WTC11 (cell line): ENCODE data around the gene PLEKHM3. TPM values are rescaled to one million over a fixed set of nuclear protein-coding genes. Genes with fewer than 3 reads are reported as not detected.
A peak's percentile ranks its signal among the peaks of the same experiment; 100 is the strongest.

ENCODE experiments used
- ATAC-seq: fragments of 200-7000 bp; cut with Tn5 transposase; 2 replicates; pipeline ENCODE4 v1.10.0; 2021; ENCODE audit warnings: mild to moderate bottlenecking, moderate library complexity
- CTCF ChIA-PET: fragments of 300-600 bp; sonication (Branson Sonifier 250); formaldehyde crosslinking; loops from one replicate; lab custom pipeline; 2021; ENCODE audit warnings: antibody characterized with exemption; lab: Charles Lee
- POLR2A ChIA-PET: fragments of 350-600 bp; sonication (Branson Sonifier 250); formaldehyde crosslinking; loops from one replicate; lab custom pipeline; 2021; ENCODE audit warnings: antibody characterized with exemption; lab: Charles Lee
- DNase-seq: peaks from one replicate; pipeline ENCODE4 v3.0.0; 2021; ENCODE audit warnings: low spot score
- H3K27ac Mint-ChIP-seq: 2 replicates; pipeline ENCODE4 v1.8.0; 2021; ENCODE audit warnings: mixed read lengths
- H3K27me3 Mint-ChIP-seq: 2 replicates; pipeline ENCODE4 v1.8.0; 2021; ENCODE audit warnings: low read depth, mild to moderate bottlenecking, moderate library complexity, mixed read lengths
- H3K36me3 Mint-ChIP-seq: 2 replicates; pipeline ENCODE4 v1.8.0; 2021; ENCODE audit warnings: mixed read lengths
- H3K4me1 Mint-ChIP-seq: 2 replicates; pipeline ENCODE4 v1.8.0; 2022; ENCODE audit warnings: mixed read lengths
- H3K4me3 Mint-ChIP-seq: 2 replicates; pipeline ENCODE4 v1.8.0; 2021; ENCODE audit warnings: mild to moderate bottlenecking, moderate library complexity, mixed read lengths
- H3K9me3 Mint-ChIP-seq: 2 replicates; pipeline ENCODE4 v1.8.0; 2021; ENCODE audit warnings: mixed read lengths
- CREM ChIP-seq: sonication (generic); formaldehyde crosslinking; IDR thresholded peaks from 2 replicates; pipeline ENCODE4 v1.8.1; 2022; ENCODE audit warnings: mild to moderate bottlenecking, missing genetic modification reagents, moderate library complexity
- GABPB1 ChIP-seq: sonication (generic); formaldehyde crosslinking; IDR thresholded peaks from 2 replicates; pipeline ENCODE4 v1.8.1; 2023; ENCODE audit warnings: mild to moderate bottlenecking, missing genetic modification reagents
- GTF2I ChIP-seq: fragments of 250-450 bp; sonication (Bioruptor Pico); conservative IDR thresholded peaks from 2 replicates; pipeline ENCODE4 v1.4.0; 2021; ENCODE audit warnings: mild to moderate bottlenecking
- NR2C2 ChIP-seq: sonication (generic); formaldehyde crosslinking; IDR thresholded peaks from 2 replicates; pipeline ENCODE4 v1.8.0; 2022; ENCODE audit warnings: mild to moderate bottlenecking, missing genetic modification reagents
- SMAD4 ChIP-seq: sonication (generic); formaldehyde crosslinking; IDR thresholded peaks from 2 replicates; pipeline ENCODE4 v1.8.0; 2022; ENCODE audit warnings: mild to moderate bottlenecking, missing genetic modification reagents
- SP1 ChIP-seq: sonication (generic); formaldehyde crosslinking; conservative IDR thresholded peaks from 2 replicates; pipeline ENCODE4 v1.8.1; 2022; ENCODE audit warnings: missing genetic modification reagents
- TEAD4 ChIP-seq: sonication (generic); formaldehyde crosslinking; IDR thresholded peaks from 2 replicates; pipeline ENCODE4 v1.8.0; 2022; ENCODE audit warnings: mild to moderate bottlenecking, missing genetic modification reagents
- ZMAT4 ChIP-seq: fragments of 250-450 bp; sonication (Bioruptor Pico); IDR thresholded peaks from 2 replicates; pipeline ENCODE4 v1.9.0; 2021; ENCODE audit warnings: mild to moderate bottlenecking
- ZNF121 ChIP-seq: sonication (generic); formaldehyde crosslinking; IDR thresholded peaks from 2 replicates; pipeline ENCODE4 v1.8.0; 2023; ENCODE audit warnings: missing genetic modification reagents
- ZNF219 ChIP-seq: sonication (generic); formaldehyde crosslinking; IDR thresholded peaks from 2 replicates; pipeline ENCODE4 v1.8.0; 2023; ENCODE audit warnings: missing genetic modification reagents, mild to moderate bottlenecking, borderline replicate concordance
- total RNA-seq: library from RNA; stranded (reverse); gene quantifications from 3 replicates; pipeline ENCODE4 v1.2.3, GENCODE V29; 2021
- TF ChIP-seq, protein P1 (sequence below): sonication (generic); formaldehyde crosslinking; conservative IDR thresholded peaks from 2 replicates; pipeline ENCODE4 v1.8.1; 2022; ENCODE audit warnings: mild to moderate bottlenecking, missing genetic modification reagents
- TF ChIP-seq, protein P2 (sequence below): fragments of 250-450 bp; sonication (Bioruptor Pico); IDR thresholded peaks from 2 replicates; pipeline ENCODE4 v1.8.0; 2021; ENCODE audit warnings: mild to moderate bottlenecking
- TF ChIP-seq, protein P3 (sequence below): sonication (generic); formaldehyde crosslinking; conservative IDR thresholded peaks from 2 replicates; pipeline ENCODE4 v1.8.1; 2023; ENCODE audit warnings: mild to moderate bottlenecking, low read depth, missing genetic modification reagents, moderate library complexity
- TF ChIP-seq, protein P4 (sequence below): sonication (generic); formaldehyde crosslinking; IDR thresholded peaks from 2 replicates; pipeline ENCODE4 v1.8.0; 2022; ENCODE audit warnings: mild to moderate bottlenecking, missing genetic modification reagents

The PLEKHM3 gene
- total RNA-seq, 1 experiment from 2014 or later: 5.8 TPM

GRCh38 chr2:208046686-208047085 is 21.4 kb upstream of the PLEKHM3 start:
- no peak for TF ChIP-seq SP1 (CRISPR knock-in tag)
- no peak for TF ChIP-seq CREM (CRISPR knock-in tag)
- no peak for TF ChIP-seq ZNF121 (CRISPR knock-in tag)
- TF ChIP-seq, protein P1, sequence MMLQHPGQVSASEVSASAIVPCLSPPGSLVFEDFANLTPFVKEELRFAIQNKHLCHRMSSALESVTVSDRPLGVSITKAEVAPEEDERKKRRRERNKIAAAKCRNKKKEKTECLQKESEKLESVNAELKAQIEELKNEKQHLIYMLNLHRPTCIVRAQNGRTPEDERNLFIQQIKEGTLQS (CRISPR knock-in tag): no peak
- no peak for TF ChIP-seq SMAD4 (CRISPR knock-in tag)
- TF ChIP-seq, protein P2, sequence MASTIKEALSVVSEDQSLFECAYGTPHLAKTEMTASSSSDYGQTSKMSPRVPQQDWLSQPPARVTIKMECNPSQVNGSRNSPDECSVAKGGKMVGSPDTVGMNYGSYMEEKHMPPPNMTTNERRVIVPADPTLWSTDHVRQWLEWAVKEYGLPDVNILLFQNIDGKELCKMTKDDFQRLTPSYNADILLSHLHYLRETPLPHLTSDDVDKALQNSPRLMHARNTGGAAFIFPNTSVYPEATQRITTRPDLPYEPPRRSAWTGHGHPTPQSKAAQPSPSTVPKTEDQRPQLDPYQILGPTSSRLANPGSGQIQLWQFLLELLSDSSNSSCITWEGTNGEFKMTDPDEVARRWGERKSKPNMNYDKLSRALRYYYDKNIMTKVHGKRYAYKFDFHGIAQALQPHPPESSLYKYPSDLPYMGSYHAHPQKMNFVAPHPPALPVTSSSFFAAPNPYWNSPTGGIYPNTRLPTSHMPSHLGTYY: no peak
- no peak for TF ChIP-seq ZNF219 (CRISPR knock-in tag)
- TF ChIP-seq, all 79 proteins: peak for 0
- ATAC-seq (no peak), DNase-seq (no peak)
- H3K27me3 Mint-ChIP-seq: no peaks in the 10 kb centered on the region
- CTCF ChIA-PET: interaction anchor here (0.7 to 1.7 kb wide), 2 partner anchors 25 to 349 kb away, joined by 5 read pairs; no protein-coding TSS in a partner anchor
- no peaks in the 10 kb centered on the region for H3K9me3 Mint-ChIP-seq
- H3K27ac Mint-ChIP-seq: no peak overlapping the region
- H3K4me1 Mint-ChIP-seq: peaks cover 23% of the 10 kb centered on the region
- H3K36me3 Mint-ChIP-seq: no peaks in the 10 kb centered on the region
- POLR2A ChIA-PET: no interaction called here
- no peak overlapping the region for H3K4me3 Mint-ChIP-seq

- no peak for DNase-seq
- TF ChIP-seq ZMAT4 (CRISPR knock-in tag) (no peak), NR2C2 (no peak), GABPB1 (peak; percentile 44; the same call in 1 of the 2 replicates)
- H3K27me3 Mint-ChIP-seq: no peaks in the 10 kb centered on the region
- POLR2A ChIA-PET: no interaction called here
- CTCF ChIA-PET: interaction anchor here (0.9 to 1.8 kb wide), 4 partner anchors 145 to 417 kb away, joined by 3 to 5 read pairs (median 4); partner anchors contain the start of gene METTL21A
- no peaks in the 10 kb centered on the region for H3K36me3 Mint-ChIP-seq
- no peak overlapping the region for H3K27ac Mint-ChIP-seq
- ATAC-seq: no peak
- no peaks in the 10 kb centered on the region for H3K9me3 Mint-ChIP-seq
- H3K4me1 Mint-ChIP-seq: peaks cover 30% of the 10 kb centered on the region
- H3K4me3 Mint-ChIP-seq: no peak overlapping the region
These were observed 17.1 kb upstream of the PLEKHM3 start for GRCh38 chr2:208042450-208042849.

DNA sequence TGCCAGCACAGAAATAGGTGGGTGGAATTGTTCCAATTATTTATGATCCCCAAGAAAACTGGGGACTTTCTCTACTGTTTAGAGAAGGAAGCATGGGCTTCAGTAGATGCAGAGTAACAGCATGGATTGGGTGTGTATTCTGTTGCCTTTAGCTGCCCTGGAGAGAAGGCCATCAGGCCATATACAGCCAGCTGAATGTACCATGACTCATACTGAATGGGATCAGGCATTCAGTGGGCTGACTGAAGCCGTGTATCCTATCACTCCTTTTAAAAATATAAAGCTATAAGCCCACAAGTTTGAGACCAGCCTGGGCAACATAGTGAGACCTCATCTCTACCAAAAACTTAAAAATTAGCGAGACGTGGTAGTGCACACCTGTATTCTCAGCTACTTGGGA is 16.7 kb upstream of the PLEKHM3 start:
- Mint-ChIP-seq H3K27me3 (no peaks in the 10 kb centered on the region), H3K9me3 (no peaks in the 10 kb centered on the region), H3K4me3 (no peak overlapping the region), H3K4me1 (peaks cover 29% of the 10 kb centered on the region), H3K36me3 (no peaks in the 10 kb centered on the region)
- DNase-seq (no peak), ATAC-seq (no peak; the same call in 1 of the 2 replicates)
- CTCF ChIA-PET: interaction anchor here (0.9 to 3.6 kb wide), 4 partner anchors 145 to 415 kb away, joined by 3 to 95 read pairs (median 4); partner anchors contain the start of gene FZD5
- POLR2A ChIA-PET: no interaction called here
- no peak for TF ChIP-seq SP1 (CRISPR knock-in tag)
- TF ChIP-seq, protein P3, sequence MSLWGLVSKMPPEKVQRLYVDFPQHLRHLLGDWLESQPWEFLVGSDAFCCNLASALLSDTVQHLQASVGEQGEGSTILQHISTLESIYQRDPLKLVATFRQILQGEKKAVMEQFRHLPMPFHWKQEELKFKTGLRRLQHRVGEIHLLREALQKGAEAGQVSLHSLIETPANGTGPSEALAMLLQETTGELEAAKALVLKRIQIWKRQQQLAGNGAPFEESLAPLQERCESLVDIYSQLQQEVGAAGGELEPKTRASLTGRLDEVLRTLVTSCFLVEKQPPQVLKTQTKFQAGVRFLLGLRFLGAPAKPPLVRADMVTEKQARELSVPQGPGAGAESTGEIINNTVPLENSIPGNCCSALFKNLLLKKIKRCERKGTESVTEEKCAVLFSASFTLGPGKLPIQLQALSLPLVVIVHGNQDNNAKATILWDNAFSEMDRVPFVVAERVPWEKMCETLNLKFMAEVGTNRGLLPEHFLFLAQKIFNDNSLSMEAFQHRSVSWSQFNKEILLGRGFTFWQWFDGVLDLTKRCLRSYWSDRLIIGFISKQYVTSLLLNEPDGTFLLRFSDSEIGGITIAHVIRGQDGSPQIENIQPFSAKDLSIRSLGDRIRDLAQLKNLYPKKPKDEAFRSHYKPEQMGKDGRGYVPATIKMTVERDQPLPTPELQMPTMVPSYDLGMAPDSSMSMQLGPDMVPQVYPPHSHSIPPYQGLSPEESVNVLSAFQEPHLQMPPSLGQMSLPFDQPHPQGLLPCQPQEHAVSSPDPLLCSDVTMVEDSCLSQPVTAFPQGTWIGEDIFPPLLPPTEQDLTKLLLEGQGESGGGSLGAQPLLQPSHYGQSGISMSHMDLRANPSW: no peak
- TF ChIP-seq, protein P4, sequence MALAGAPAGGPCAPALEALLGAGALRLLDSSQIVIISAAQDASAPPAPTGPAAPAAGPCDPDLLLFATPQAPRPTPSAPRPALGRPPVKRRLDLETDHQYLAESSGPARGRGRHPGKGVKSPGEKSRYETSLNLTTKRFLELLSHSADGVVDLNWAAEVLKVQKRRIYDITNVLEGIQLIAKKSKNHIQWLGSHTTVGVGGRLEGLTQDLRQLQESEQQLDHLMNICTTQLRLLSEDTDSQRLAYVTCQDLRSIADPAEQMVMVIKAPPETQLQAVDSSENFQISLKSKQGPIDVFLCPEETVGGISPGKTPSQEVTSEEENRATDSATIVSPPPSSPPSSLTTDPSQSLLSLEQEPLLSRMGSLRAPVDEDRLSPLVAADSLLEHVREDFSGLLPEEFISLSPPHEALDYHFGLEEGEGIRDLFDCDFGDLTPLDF: no peak
- TF ChIP-seq TEAD4: no peak
- TF ChIP-seq GTF2I (CRISPR knock-in tag): no peak
- TF ChIP-seq, all 79 proteins: peak for 0
- H3K27ac Mint-ChIP-seq: 0 out of 2 replicates have a peak overlapping the region, but pooled peaks have one; percentile 4
